A549 (cell line): Measurements from ENCODE around the gene MRPL14. TPM values are rescaled to one million over a fixed set of nuclear protein-coding genes. Genes with fewer than 3 reads are reported as not detected.

Experiments used
- ATAC-seq, 2 experiments: fragments of 200-7000 bp in 1 of 2; fragments of >200 bp in 1 of 2; cut with Nextera tagmentation in 1 of 2; cut with Tn5 transposase in 1 of 2; 3 replicates each; pipeline versions ENCODE4 v1.8.0 to v1.9.1; 2018 to 2020; ENCODE audit warnings: mild to moderate bottlenecking in 1 of 2, moderate library complexity in 1 of 2
- CTCF ChIA-PET: fragments of 300-600 bp; sonication (Branson Sonifier 250); formaldehyde crosslinking; extraction: SDS; loops from one replicate; lab custom pipeline; 2021; ENCODE audit warnings: antibody characterized with exemption, inconsistent platforms; lab: Yijun Ruan, JAX
- POLR2A ChIA-PET: fragments of 350-600 bp; formaldehyde crosslinking; extraction: SDS; loops from one replicate; lab custom pipeline; 2021; ENCODE audit warnings: antibody characterized with exemption, inconsistent platforms; lab: Yijun Ruan, JAX
- DNase-seq, 2 experiments: peaks; one replicate each; pipeline versions ENCODE4 v3.0.0 to v3.0.0-alpha.2; 2011 to 2016; ENCODE audit warnings: low read depth in 1 of 2, low spot score in 1 of 2
- FAIRE-seq: peaks from 2 replicates; lab custom pipeline; 2011; peaks lifted over from hg19 to GRCh38; lab: Jason Lieb, UNC
- H3K27ac ChIP-seq, 2 experiments: fragments of >200 bp; sonication (Bioruptor Twin); formaldehyde crosslinking; 3 replicates each; pipeline ENCODE4 v1.5.1; 2016 to 2017
- H3K4me1 ChIP-seq: fragments of >200 bp; sonication (Bioruptor Twin); formaldehyde crosslinking; 3 replicates; pipeline ENCODE4 v1.6.1; 2016
- H3K4me2 ChIP-seq: fragments of >200 bp; sonication (Bioruptor Twin); formaldehyde crosslinking; 3 replicates; pipeline ENCODE4 v1.6.1; 2016
- H3K4me3 ChIP-seq: fragments of >200 bp; sonication (Bioruptor Twin); formaldehyde crosslinking; 3 replicates; pipeline ENCODE4 v1.5.1; 2016
- H3K9me3 ChIP-seq: fragments of >200 bp; sonication (Bioruptor Twin); formaldehyde crosslinking; 3 replicates; pipeline ENCODE4 v1.6.1; 2016
- CBX2 ChIP-seq: fragments of 200-600 bp; sonication (generic); IDR thresholded peaks from 2 replicates; pipeline ENCODE4 v1.6.1; 2016; ENCODE audit warnings: low read depth, mild to moderate bottlenecking, borderline replicate concordance
- EHMT2 ChIP-seq: fragments of 200-600 bp; sonication (generic); IDR thresholded peaks from 2 replicates; pipeline ENCODE4 v1.6.1; 2016; ENCODE audit warnings: antibody characterized with exemption, low read depth, mild to moderate bottlenecking, moderate library complexity
- EP300 ChIP-seq, 2 experiments: fragments of >200 bp; sonication (Bioruptor Twin); formaldehyde crosslinking; IDR thresholded peaks; 2 replicates in 1 of 2; 3 replicates in 1 of 2; pipeline ENCODE4 v1.6.1; 2016 to 2017
- FOSL2 ChIP-seq, 2 experiments: fragments of 450-650 bp in 1 of 2; fragments of >200 bp in 1 of 2; sonication (Bioruptor Twin) in 1 of 2; formaldehyde crosslinking; IDR thresholded peaks; 2 replicates each; pipeline versions ENCODE4 v1.5.0 to v1.6.1; 2016 to 2020; ENCODE audit warnings: mild to moderate bottlenecking in 1 of 2, moderate library complexity in 1 of 2
- GATA3 ChIP-seq: IDR thresholded peaks from 2 replicates; pipeline ENCODE4 v1.6.1; 2012; ENCODE audit warnings: borderline replicate concordance
- HOXA7 ChIP-seq: fragments of 250-450 bp; sonication (Bioruptor Pico); IDR thresholded peaks from 2 replicates; pipeline ENCODE4 v1.5.0; 2020; ENCODE audit warnings: mild to moderate bottlenecking, moderate library complexity
- HOXB13 ChIP-seq: fragments of 250-450 bp; sonication (Bioruptor Pico); IDR thresholded peaks from 2 replicates; pipeline ENCODE4 v1.5.0; 2020; ENCODE audit warnings: low read depth, mild to moderate bottlenecking, moderate library complexity
- HOXB5 ChIP-seq: fragments of 250-450 bp; sonication (Bioruptor Pico); IDR thresholded peaks from 2 replicates; pipeline ENCODE4 v1.5.0; 2020; ENCODE audit warnings: mild to moderate bottlenecking, moderate library complexity
- MAFK ChIP-seq: fragments of 450-650 bp; IDR thresholded peaks from 2 replicates; pipeline ENCODE4 v1.6.1; 2014; ENCODE audit not compliant: partially characterized antibody
- NFE2L2 ChIP-seq: fragments of 150-350 bp; conservative IDR thresholded peaks from 2 replicates; pipeline ENCODE4 v1.6.1; 2014; ENCODE audit warnings: low read length
- POLR2A ChIP-seq: IDR thresholded peaks from 2 replicates; pipeline ENCODE4 v1.6.1; 2012; ENCODE audit warnings: mild to moderate bottlenecking, low read length
- RFX5 ChIP-seq: fragments of 450-650 bp; IDR thresholded peaks from 2 replicates; pipeline ENCODE4 v1.7.1; 2014; ENCODE audit warnings: antibody characterized with exemption, mild to moderate bottlenecking, moderate library complexity
- SREBF2 ChIP-seq: fragments of 450-650 bp; IDR thresholded peaks from 2 replicates; pipeline ENCODE4 v1.6.1; 2014; ENCODE audit warnings: mild to moderate bottlenecking, moderate library complexity
- TP53 ChIP-seq: fragments of 250-450 bp; sonication (Bioruptor Pico); IDR thresholded peaks from 2 replicates; pipeline ENCODE4 v1.5.0; 2021; ENCODE audit warnings: mild to moderate bottlenecking, moderate library complexity
- ZC3H11A ChIP-seq: fragments of 450-650 bp; IDR thresholded peaks from 2 replicates; pipeline ENCODE4 v1.6.1; 2014; ENCODE audit warnings: antibody characterized with exemption, mild to moderate bottlenecking
- WGBS: methylation state at CpG from one replicate; pipeline ENCODE4 v1.1.6; 2017; ENCODE audit errors: missing lambda C conversion rate; 5-methylcytosine and 5-hydroxymethylcytosine counted together
- polyA plus RNA-seq, 4 experiments: library from polyadenylated mRNA; depleted of rRNA in 3 of 4; stranded (reverse); fragments of >200 nt; fragmentation: RNase III in 1 of 4; extraction: RNeasy Plus Mini Kit Qiagen cat#74134 plus additional on column Dnase treatment in 1 of 4; gene quantifications; 2 replicates in 3 of 4; 3 replicates in 1 of 4; pipeline ENCODE4 v1.2.3, GENCODE V29; 2011 to 2017
- TF ChIP-seq, protein P1 (sequence below): fragments of 250-450 bp; sonication (Bioruptor Pico); IDR thresholded peaks from 2 replicates; pipeline ENCODE4 v1.5.0; 2021; ENCODE audit warnings: mild to moderate bottlenecking, moderate library complexity, borderline replicate concordance
- TF ChIP-seq, protein P2 (sequence below): fragments of >200 bp; sonication (Bioruptor Twin); formaldehyde crosslinking; IDR thresholded peaks from 3 replicates; pipeline ENCODE4 v1.6.1; 2016
- TF ChIP-seq, protein P3 (sequence below): IDR thresholded peaks from 2 replicates; pipeline ENCODE4 v1.6.1; 2012
- TF ChIP-seq, protein P4 (sequence below): IDR thresholded peaks from 2 replicates; pipeline ENCODE4 v1.6.1; 2012

The MRPL14 gene
- polyA plus RNA-seq, 2 of the 4 experiments (the other 2 are of a cell fraction) = 47.1 to 55.3 TPM

DNA sequence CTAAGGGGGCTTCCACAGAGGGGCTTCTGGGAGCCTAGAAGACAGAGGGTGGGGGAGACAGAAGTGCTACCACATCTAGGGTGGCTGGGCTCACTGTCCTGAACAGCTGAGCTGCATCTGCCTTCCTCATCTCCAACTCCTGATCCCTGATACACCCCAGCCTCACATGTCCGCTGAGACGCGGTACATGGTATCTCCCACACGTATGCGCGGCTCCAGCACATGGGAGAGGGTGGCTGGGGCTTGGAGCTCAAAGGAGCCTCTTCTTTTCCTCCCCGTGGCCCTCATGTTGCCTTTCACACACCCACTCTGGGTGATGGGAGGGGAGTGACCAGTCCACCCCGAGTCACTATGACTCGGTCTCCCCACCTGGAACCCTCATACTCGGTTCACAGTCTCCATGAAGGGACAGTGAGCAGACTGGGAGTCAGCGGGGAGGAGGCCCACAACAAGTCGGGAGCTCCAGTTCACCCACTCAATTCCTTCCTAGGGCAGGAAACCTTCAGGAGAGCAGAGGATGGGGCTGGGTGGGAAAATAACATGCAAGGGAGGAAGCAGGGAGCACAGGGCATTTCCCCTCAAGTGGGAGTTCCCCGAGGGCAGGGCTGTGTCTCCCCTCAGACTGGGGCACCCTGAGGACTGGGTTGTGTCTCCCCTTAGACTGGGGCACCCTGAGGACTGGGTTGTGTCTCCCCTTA is 61.7 kb downstream of the MRPL14 start:
- H3K4me1 ChIP-seq = peaks cover 65% of the 10 kb centered on the region
- ChIA-PET CTCF (interaction anchor here (1.1 to 3.7 kb wide), 5 partner anchors 9 to 296 kb away, joined by 3 to 20 read pairs (median 13); partner anchors contain the start of gene VEGFA), POLR2A (no interaction called here)
- H3K27ac ChIP-seq = peak overlapping the region; percentile 97 to 98
- H3K4me2 ChIP-seq = no peak overlapping the region; the same call in 2 of the 3 replicates
- no peak for FAIRE-seq
- H3K9me3 ChIP-seq = 0 out of 3 replicates have a peak, but pooled peaks cover 3% of the 10 kb centered on the region
- no peak for ATAC-seq
- no peak for DNase-seq
- no peak overlapping the region for H3K4me3 ChIP-seq
- no peak for TF ChIP-seq CBX2
- TF ChIP-seq EHMT2 = no peak
- TF ChIP-seq, protein P1, sequence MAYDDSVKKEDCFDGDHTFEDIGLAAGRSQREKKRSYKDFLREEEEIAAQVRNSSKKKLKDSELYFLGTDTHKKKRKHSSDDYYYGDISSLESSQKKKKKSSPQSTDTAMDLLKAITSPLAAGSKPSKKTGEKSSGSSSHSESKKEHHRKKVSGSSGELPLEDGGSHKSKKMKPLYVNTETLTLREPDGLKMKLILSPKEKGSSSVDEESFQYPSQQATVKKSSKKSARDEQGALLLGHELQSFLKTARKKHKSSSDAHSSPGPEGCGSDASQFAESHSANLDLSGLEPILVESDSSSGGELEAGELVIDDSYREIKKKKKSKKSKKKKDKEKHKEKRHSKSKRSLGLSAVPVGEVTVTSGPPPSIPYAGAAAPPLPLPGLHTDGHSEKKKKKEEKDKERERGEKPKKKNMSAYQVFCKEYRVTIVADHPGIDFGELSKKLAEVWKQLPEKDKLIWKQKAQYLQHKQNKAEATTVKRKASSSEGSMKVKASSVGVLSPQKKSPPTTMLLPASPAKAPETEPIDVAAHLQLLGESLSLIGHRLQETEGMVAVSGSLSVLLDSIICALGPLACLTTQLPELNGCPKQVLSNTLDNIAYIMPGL = no peak
- no peak for TF ChIP-seq POLR2A
- TF ChIP-seq TP53 (CRISPR knock-in tag) = no peak
- TF ChIP-seq, protein P2, sequence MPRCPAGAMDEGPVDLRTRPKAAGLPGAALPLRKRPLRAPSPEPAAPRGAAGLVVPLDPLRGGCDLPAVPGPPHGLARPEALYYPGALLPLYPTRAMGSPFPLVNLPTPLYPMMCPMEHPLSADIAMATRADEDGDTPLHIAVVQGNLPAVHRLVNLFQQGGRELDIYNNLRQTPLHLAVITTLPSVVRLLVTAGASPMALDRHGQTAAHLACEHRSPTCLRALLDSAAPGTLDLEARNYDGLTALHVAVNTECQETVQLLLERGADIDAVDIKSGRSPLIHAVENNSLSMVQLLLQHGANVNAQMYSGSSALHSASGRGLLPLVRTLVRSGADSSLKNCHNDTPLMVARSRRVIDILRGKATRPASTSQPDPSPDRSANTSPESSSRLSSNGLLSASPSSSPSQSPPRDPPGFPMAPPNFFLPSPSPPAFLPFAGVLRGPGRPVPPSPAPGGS = no peak
- no peak for TF ChIP-seq ZC3H11A
- no peak for TF ChIP-seq FOSL2 (IDR thresholded peaks at IDR 0.05)
- TF ChIP-seq FOSL2 (CRISPR knock-in tag; IDR thresholded peaks at IDR 0.05) = no peak
- TF ChIP-seq RFX5 = no peak
- no peak for TF ChIP-seq NFE2L2
- no peak for TF ChIP-seq HOXB5 (CRISPR knock-in tag)
- TF ChIP-seq, all 56 proteins: peak for 0
- 86% methylated on average over 8 of the region's 13 CpGs for WGBS

DNA sequence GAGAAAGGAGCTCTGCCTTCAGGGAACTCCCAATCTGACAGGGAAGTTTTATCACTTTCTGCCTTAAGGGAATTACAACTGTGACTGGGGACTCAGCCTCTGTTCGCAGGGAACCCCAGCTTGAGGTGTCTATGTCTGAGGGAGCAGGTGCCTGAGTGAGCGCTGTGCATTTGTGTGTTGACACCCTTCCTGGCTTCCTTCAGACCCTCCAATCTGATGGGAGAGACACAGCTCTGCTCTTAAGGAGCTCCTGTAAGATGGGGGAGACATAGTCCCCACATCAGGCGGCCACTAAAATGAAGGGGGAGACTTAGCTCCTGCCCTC is 62.3 kb downstream of the MRPL14 start:
- ChIA-PET CTCF (interaction anchor here (0.5 to 3.7 kb wide), 5 partner anchors 10 to 367 kb away, joined by 3 to 20 read pairs (median 13); partner anchors contain the start of gene VEGFA), POLR2A (no interaction called here)
- H3K4me1 ChIP-seq = peaks cover 65% of the 10 kb centered on the region
- FAIRE-seq (no peak), ATAC-seq (peak in 1 of 2 experiments; percentile 4; a peak in 2 of 6 replicates), DNase-seq (no peak)
- TF ChIP-seq HOXA7 (CRISPR knock-in tag) (no peak), RFX5 (no peak), MAFK (no peak), SREBF2 (no peak), TP53 (CRISPR knock-in tag) (no peak)
- TF ChIP-seq, protein P3, sequence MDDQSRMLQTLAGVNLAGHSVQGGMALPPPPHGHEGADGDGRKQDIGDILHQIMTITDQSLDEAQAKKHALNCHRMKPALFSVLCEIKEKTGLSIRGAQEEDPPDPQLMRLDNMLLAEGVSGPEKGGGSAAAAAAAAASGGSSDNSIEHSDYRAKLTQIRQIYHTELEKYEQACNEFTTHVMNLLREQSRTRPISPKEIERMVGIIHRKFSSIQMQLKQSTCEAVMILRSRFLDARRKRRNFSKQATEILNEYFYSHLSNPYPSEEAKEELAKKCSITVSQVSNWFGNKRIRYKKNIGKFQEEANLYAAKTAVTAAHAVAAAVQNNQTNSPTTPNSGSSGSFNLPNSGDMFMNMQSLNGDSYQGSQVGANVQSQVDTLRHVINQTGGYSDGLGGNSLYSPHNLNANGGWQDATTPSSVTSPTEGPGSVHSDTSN = no peak
- 72% methylated on average over 2 of the region's 3 CpGs for WGBS
- peak overlapping the region; percentile 97 to 98 for H3K27ac ChIP-seq
- no peak overlapping the region for H3K4me3 ChIP-seq
- peak overlapping the region; percentile 56 for H3K4me2 ChIP-seq
- peaks cover 8% of the 10 kb centered on the region for H3K9me3 ChIP-seq

DNA sequence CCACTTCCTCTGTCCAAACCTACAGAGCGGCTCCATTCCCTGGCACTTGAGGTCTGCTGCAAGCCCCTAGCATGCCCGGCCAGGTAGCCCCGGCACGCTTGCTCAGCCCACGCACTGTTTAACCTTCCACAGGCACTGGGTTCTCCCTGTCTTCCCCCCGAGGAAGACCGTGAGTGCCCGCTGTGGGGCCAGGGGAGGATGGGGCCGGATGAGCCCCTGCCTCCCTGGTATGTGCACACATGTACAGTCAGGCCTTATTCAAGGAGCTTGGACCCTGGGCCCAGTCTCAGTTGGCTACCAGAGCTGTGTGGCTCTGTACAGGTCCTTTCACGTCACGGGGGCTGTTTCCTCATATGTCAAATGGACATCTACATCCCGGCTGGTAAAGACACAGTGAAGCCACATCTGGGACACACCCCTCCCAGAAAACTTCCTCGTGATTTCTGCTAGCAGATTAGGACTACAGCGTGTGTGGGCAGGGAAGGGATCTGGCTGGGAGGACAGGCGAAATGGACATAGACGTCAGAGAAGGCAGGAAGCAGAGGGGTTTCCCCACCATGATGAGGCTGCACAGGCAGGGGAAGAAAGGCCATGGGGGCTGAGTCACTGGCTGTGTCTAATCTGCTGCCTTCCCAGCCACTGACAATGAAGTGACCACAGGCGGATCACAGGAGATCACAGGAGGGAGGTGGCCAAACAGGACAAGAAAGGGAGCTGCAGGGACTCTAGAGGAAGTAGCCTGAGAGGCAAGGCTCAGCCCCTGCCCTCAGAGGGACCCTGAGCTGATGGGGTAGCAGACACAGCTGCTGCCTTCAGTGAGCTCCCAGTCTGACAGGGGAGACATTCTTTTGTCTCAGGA is 62.9 kb downstream of the MRPL14 start:
- CTCF ChIA-PET = interaction anchor here (0.5 to 3.7 kb wide), 9 partner anchors 9 to 366 kb away, joined by 3 to 20 read pairs (median 4); partner anchors contain the start of gene VEGFA
- FAIRE-seq (no peak), DNase-seq (peak; percentile 69 to 86), ATAC-seq (peak; percentile 85 to 87)
- H3K9me3 ChIP-seq = peaks cover 14% of the 10 kb centered on the region
- H3K27ac ChIP-seq = peak overlapping the region; percentile 97 to 98
- H3K4me3 ChIP-seq = no peak overlapping the region
- TF ChIP-seq HOXB13 (CRISPR knock-in tag) (no peak), FOSL2 (IDR thresholded peaks at IDR 0.05) (no peak; the same call in 1 of the 2 replicates), FOSL2 (CRISPR knock-in tag; IDR thresholded peaks at IDR 0.05) (peak; percentile 76), EP300 (IDR thresholded peaks at IDR 0.05) (peak; percentile 38 to 44; a peak in 2 of 5 replicates), GATA3 (peak; percentile 37; the same call in 1 of the 2 replicates), MAFK (peak; percentile 39)
- TF ChIP-seq, protein P4, sequence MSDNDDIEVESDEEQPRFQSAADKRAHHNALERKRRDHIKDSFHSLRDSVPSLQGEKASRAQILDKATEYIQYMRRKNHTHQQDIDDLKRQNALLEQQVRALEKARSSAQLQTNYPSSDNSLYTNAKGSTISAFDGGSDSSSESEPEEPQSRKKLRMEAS = peak; percentile 19; the same call in 1 of the 2 replicates
- H3K4me1 ChIP-seq = peaks cover 67% of the 10 kb centered on the region
- POLR2A ChIA-PET = no interaction called here
- H3K4me2 ChIP-seq = peak overlapping the region; percentile 56
- WGBS = 55% methylated on average over 8 of the region's 17 CpGs
